Upper lobe of right lung (tissue), 1 donor: ENCODE data around the gene TF. TPM values are rescaled to one million over a fixed set of nuclear protein-coding genes. Genes with fewer than 3 reads are reported as not detected.

Experiments used
- ATAC-seq: fragments of 200-7000 bp; cut with Tn5 transposase; one replicate; pipeline ENCODE4 v1.9.1; 2020; ENCODE audit warnings: mild to moderate bottlenecking, moderate library complexity
- DNase-seq: peaks from one replicate; pipeline ENCODE4 v3.0.0-alpha.2; 2020
- H3K27ac ChIP-seq: fragments of 200-600 bp; one replicate; pipeline ENCODE4 v1.8.0; 2022
- H3K27me3 ChIP-seq: fragments of 200-600 bp; one replicate; pipeline ENCODE4 v1.8.0; 2022; ENCODE audit warnings: mild to moderate bottlenecking
- H3K36me3 ChIP-seq: fragments of 200-600 bp; one replicate; pipeline ENCODE4 v1.8.0; 2022
- H3K4me1 ChIP-seq: fragments of 200-600 bp; one replicate; pipeline ENCODE4 v1.8.0; 2022
- H3K4me3 ChIP-seq: fragments of 200-600 bp; one replicate; pipeline ENCODE4 v1.8.0; 2022; ENCODE audit warnings: mild to moderate bottlenecking
- H3K9me3 ChIP-seq: fragments of 200-600 bp; one replicate; pipeline ENCODE4 v1.8.0; 2022
- CTCF ChIP-seq: fragments of 200-600 bp; IDR thresholded peaks from one replicate; pipeline ENCODE4 v1.8.0; 2022; ENCODE audit warnings: antibody characterized with exemption
- intact Hi-C: fragments of 100-400 bp; cut with DNase I; formaldehyde crosslinking; loops from one replicate; pipeline ENCODE4 v1.11.0; 2022
- total RNA-seq: library from RNA; stranded (reverse); fragmentation: NEBNext Ultra II Directional; extraction: Animal tissue kit (Norgen Biotek cat#: 25700); gene quantifications from one replicate; pipeline ENCODE4 v1.2.1, GENCODE V29; 2021
- donor health status: DM: no; HTN: yes; CAD: no; lungs with severe emphysema.

TF gene
- total RNA-seq, 1 donor from 2014 or later, result 1.3 TPM

GRCh38 chr3:133747373-133747772 is 1.2 kb downstream of the TF start:
- peaks cover 26% of the 10 kb centered on the region for H3K27me3 ChIP-seq
- TF ChIP-seq CTCF, result no peak
- intact Hi-C loops, result no loop called here
- no peak for DNase-seq
- no peak overlapping the region for H3K4me3 ChIP-seq
- no peak overlapping the region for H3K27ac ChIP-seq
- no peak for ATAC-seq
- no peaks in the 10 kb centered on the region for H3K4me1 ChIP-seq
- H3K9me3 ChIP-seq, result no peaks in the 10 kb centered on the region
- no peaks in the 10 kb centered on the region for H3K36me3 ChIP-seq

GRCh38 chr3:133747907-133748639 is 1.9 kb downstream of the TF start:
- Histone ChIP-seq H3K27ac (no peak overlapping the region), H3K9me3 (no peaks in the 10 kb centered on the region), H3K27me3 (peaks cover 26% of the 10 kb centered on the region), H3K36me3 (no peaks in the 10 kb centered on the region), H3K4me1 (no peaks in the 10 kb centered on the region), H3K4me3 (no peak overlapping the region)
- DNase-seq (no peak), ATAC-seq (no peak)
- intact Hi-C loops, result no loop called here
- TF ChIP-seq CTCF, result no peak

GRCh38 chr3:133749427-133750258 is 3.5 kb downstream of the TF start:
- Histone ChIP-seq H3K27me3 (peaks cover 26% of the 10 kb centered on the region), H3K27ac (no peak overlapping the region), H3K9me3 (no peaks in the 10 kb centered on the region), H3K36me3 (no peaks in the 10 kb centered on the region), H3K4me3 (no peak overlapping the region), H3K4me1 (no peaks in the 10 kb centered on the region)
- TF ChIP-seq CTCF, result no peak
- DNase-seq (no peak), ATAC-seq (no peak)
- intact Hi-C loops, result no loop called here

- DNase-seq, result no peak
- H3K36me3 ChIP-seq, result no peaks in the 10 kb centered on the region
- no peaks in the 10 kb centered on the region for H3K9me3 ChIP-seq
- ATAC-seq, result no peak
- no peak overlapping the region for H3K4me3 ChIP-seq
- peaks cover 22% of the 10 kb centered on the region for H3K27me3 ChIP-seq
- H3K27ac ChIP-seq, result no peak overlapping the region
- intact Hi-C loops, result no loop called here
- H3K4me1 ChIP-seq, result no peaks in the 10 kb centered on the region
- no peak for TF ChIP-seq CTCF
Observed at GRCh38 chr3:133750259-133750656, 4.1 kb downstream of the TF start.

- intact Hi-C loops, result no loop called here
- ATAC-seq, result no peak
Observed at GRCh38 chr3:133753107-133753778, 7.0 kb downstream of the TF start.

More at GRCh38 chr3:133753107-133753778, 7.0 kb downstream of the TF start:
- no peak for TF ChIP-seq CTCF
- no peak for DNase-seq
- Histone ChIP-seq H3K4me1 (no peaks in the 10 kb centered on the region), H3K36me3 (no peaks in the 10 kb centered on the region), H3K4me3 (no peak overlapping the region), H3K9me3 (no peaks in the 10 kb centered on the region), H3K27ac (no peak overlapping the region), H3K27me3 (no peaks in the 10 kb centered on the region)
